HK-2 (cell line): ENCODE results near the gene FOXF2.

ENCODE experiments used
- DNase-seq: peaks from one replicate; pipeline ENCODE4 v3.0.0-alpha.2; 2018; ENCODE audit not compliant: unreplicated experiment

FOXF2 gene

DNA sequence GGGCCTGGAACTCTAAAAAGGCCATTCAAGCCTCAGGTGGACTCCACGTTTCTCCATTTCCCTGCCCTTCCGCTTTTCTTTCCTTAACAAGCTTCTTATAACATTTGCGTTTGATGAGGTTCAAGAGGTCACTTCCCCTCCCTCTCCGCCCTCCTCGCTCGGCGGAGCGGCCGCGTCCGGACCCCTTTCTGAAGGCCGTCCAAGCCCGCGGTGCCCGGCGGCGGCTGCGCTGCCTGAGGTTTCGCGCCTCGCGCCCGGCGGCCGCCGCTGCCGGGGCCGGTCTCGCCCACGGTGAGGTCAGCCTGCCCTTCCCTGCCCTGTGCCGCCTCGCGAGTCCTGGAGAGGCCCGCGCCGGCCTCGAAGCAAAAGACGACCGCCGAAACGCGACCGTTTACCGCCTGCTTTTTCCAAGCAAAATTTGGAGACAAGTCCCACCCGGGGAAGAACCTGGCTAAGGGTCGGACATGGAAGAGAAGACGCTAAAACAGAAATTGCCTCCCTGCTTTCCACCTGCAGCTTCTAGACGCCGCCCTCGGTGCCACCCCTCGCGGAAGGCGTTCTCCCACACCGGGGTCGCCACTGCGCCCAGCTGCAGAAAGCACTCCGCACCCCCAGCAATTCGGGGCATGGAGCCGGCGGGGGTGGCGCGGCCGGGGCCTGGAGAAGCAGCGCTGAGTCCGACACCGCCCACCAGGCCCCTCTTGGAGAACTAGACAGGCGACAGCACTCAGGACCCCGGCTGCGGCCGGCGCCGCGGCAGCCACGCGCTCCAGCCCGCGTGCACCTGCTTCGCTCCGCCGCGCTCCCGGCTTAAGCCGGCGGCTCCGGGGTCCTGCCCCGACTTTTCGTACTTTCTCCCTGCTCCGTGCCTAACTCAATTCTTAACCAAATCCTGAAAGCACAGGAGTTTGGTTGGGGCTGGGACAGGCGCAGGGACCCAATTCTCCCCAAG is 11.0 kb upstream of the FOXF2 start:
- no peak for DNase-seq

GRCh38 chr6:1379017-1379787 is 10.2 kb upstream of the FOXF2 start:
- DNase-seq, result no peak

DNA sequence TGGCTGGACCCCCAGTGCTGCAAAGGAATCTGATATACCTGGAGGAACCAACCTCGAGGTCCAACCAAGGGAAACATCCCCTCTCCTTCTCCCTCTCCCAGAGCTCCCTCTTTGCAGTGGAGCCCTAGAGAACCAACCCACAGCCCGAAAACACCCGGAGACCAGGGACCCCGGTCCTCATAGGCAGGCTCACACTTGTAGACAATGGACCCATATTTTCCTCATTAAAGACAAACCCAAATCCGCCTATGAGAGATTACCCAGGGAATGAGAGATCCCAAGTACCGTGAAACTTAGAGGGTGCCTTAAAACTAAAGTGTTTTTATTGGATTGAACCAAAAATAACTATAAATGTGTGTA is 9.6 kb upstream of the FOXF2 start:
- DNase-seq, result no peak

DNA sequence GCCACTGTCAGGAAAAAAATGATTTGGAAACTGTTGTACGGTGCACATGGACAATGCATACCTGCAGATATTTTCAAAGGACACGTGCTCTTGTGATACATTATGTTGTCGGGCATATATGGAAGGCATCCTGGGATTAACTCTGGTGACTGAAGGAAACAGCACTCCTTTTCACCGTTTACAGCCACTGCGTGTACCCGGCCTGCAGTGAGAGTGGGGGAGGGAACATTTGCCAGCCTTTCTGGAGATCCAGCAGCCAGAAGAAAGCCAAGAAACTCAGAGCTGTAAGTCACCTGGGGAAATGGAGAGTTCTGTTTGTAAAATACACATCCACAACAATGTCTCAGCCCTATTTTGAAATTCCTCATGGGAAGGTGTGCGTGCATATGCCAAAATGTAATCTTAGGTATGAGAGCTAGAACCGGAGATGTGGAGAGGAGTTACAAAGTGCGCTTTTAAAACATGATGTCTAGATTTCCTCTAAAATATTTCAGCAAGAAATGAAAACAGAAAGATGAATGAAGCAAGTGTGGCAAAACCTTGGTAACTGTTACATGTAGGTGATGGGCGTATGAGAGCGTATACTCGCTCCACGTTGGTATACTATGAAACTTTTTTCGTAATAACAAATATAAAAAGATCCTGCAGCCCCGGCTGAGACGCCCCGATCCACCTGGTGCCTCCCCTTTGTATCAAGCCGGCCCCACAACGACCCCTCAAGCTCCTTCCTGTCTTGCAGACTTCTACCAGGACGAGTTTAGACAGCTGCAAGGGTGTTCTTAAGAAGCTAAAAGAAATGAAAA is 8.6 kb upstream of the FOXF2 start:
- no peak for DNase-seq

DNA sequence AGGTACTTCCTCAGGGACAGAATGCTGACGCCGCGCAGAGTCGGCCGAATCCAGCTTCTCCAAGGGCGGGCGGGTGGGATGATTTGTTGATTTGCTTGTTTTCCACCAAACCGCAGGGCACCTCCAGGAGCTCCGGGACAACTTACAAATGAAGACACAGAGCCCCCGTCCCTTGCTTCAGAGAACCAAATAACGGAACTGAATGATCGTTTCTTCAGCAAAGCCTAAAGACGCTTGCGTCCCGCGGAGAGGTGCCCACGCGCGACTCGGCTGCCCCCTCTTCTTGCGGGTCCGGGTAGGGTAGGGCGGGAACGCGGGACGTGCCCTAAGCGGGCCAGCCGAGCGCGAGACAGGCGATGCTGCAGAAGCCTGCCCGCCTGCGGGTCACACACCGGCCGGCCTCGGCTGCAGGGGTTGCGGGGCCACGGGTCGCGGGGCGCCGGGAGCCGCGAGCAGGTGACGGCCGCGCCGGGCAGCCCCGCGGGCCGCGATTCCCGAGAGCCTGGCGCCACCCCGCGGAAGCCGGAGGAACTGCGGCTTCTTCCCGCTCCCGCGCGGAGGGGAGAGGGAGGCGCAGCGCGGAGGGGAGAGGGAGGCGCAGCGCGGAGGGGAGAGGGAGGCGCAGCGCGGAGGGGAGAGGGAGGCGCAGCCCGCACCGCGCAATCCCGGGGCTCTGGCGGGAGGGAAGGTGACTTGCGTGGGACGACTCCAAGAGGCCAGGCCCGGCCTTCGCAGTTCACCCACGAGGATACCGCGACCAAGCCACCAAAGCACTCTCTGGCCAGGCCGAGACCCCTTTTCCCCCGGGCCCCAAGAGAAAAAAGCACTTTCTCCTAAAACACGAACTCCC is 7.7 kb upstream of the FOXF2 start:
- DNase-seq, result peak; percentile 64

- no peak for DNase-seq
Observed at GRCh38 chr6:1382331-1382882, 7.0 kb upstream of the FOXF2 start.

DNA sequence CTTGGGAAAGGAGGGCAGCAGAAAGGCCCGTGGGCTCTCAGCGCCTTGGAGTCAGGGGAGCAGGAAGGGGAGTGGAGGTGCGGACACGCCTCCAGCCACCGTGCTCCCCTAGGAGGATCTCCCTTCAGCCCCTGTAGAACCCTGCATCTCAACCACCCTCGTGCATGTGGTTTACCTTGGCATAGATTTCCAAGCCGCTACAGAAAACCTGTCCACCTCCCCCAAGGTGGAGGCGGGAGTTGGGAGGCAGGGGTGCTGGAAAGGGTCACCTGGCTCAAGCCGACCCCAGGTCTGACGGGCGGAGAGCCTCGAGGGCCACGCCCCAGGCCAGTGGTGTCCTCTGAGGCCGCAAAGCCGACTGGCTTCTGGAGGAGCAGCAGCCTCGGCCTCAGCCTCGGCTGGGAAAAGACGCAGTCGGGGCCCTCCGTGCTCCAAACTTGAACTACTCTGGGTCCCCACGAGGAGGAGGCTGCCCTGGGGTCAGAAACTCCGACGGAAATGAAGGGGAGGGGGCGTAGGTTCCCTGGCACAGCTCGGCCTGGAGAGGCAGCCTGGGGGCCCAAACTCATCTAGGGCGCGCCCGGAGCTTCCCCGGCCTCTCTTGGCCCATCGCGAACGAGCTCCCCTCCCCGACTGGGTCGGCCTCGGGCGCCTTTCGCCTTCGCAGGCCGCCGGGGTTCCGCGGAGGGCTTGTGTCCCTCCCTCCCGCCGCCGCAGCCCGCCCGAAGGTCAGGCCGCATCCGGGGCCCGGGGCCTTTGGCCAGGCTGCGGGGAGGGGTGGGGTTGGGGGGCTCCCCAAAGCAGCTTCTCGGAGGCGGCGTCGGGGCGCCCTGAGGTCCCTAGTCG is 6.3 kb upstream of the FOXF2 start:
- no peak for DNase-seq

DNA sequence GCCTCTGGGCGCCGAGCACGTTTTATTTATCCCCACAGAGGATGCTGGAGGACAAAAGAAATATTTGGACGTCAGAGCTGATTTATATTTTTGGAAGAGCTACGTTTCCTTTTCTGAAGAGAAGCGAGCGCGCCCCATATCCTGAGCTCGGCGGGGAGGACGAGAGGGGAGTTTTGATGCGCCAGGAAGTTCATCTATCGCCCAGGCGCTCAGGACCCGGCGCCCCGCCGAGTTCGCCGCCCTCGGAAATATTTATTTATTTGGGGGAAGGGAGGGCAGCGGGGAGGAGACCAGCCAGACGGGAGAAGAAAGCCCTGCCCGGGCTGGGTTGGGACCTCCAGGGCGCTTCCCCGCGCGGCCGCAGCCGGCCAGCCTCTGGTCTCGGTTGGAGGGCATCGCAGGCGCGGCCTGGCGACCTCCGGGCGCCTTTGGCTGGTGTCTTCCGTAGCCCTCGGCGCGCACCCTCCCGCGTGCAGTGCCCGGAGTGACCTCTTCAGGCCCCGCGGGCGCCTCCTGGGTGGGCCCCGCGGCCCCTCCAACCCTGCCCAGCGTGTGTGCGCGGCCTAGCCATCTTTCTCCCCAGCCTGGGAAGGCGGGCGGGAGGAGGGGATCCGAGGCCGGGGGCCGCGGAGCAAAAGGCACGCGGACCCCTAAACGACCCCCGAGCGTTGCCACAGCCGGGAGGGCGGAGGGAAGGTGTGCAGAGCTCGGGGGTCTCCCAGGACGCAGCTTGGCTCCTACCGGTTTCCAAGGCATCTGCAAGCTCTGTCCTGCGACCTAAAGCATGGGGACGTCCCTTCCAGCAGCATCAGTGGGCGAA is 5.4 kb upstream of the FOXF2 start:
- no peak for DNase-seq

GRCh38 chr6:1384549-1385128 is 4.7 kb upstream of the FOXF2 start:
- no peak for DNase-seq

DNA sequence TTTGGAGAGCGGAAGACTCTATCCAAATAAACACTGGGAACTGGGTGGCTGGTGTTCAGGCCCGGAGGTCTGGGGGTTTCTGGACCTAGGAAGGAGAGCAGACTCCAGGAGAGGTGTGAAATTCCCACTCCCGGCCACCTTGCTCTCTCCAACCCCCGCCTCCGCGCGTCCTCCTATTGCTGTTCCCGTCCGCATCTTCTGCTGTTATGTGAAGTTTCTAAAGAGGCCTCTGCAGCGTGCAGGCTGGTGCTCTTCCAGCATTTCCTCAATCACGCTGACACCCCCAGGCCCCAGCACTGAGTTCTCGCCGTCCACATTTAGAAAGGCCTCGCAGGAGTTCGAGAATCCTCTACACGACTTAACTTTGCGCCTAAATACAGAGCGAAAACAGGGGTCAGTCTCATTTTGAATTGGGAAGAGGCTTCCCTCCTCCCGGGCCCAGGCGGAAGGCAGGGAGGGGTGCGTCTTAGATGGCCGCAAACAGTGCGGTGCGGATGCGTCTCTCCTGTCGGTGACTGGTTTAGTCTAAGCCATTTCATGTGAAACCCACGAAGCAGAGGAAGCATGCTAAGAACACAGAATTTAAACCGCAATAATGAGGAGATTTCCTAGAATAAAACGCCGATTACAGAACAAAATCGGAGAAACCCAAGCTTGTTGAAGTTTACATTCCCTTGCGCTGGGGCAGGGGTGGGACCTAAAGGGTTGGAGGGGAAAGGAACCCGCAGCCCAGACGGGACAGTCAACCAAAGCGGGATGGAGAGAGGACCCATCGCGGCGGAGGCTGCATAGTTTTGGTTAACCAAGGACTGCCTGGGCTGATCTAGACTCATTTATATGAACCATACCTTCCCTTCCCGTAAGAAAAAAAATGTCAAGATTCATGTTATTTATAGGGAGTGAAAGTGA is 4.0 kb upstream of the FOXF2 start:
- DNase-seq, result no peak

DNA sequence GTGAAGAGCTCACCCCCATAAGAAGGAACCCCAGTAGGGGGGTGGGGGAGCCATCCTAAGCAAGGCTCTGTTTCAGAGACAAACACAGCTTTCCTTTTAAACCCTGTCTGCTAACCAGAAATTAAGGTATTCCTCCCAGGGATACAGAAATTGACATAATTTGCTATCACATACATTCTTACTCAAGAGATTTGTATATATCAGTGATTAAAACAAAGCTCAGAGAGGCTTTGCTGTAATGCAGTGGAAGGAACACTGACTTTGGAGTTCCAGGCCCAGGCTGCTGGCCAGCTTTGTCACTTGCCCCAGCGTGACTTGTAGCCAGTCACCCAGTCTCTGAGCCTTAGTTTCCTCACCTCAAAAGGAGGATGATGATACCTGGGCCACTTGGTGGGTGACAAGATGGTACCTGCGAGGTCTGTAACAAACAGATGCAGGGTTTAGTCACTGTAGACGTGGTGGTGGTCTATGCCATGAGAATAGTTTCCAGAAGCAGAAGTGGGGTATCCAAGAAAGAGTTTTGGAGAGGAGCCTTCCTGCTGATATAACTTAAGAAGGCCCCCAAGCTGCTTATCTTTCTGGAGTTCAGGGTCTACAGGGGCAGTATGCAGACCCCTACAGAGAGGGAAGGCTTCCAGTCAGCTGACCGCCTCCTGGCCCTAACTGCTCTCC is 3.2 kb upstream of the FOXF2 start:
- DNase-seq, result no peak

DNA sequence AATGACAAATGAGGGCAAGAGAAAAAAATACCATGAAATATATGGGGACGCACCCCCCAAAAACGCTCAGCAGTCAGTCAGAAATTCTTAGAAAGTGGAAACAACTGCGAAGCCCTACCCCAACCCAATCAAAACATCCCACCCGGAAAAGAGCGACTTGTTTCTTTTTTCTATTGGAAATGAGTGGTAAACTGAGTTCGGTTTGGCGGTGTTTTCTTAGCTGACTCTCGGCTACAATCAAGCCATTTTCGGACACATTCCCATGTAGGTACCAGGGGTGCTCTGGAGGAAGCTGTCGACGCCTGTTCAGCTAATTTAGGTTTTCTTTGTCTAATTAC is 1.9 kb upstream of the FOXF2 start:
- DNase-seq, result no peak

DNA sequence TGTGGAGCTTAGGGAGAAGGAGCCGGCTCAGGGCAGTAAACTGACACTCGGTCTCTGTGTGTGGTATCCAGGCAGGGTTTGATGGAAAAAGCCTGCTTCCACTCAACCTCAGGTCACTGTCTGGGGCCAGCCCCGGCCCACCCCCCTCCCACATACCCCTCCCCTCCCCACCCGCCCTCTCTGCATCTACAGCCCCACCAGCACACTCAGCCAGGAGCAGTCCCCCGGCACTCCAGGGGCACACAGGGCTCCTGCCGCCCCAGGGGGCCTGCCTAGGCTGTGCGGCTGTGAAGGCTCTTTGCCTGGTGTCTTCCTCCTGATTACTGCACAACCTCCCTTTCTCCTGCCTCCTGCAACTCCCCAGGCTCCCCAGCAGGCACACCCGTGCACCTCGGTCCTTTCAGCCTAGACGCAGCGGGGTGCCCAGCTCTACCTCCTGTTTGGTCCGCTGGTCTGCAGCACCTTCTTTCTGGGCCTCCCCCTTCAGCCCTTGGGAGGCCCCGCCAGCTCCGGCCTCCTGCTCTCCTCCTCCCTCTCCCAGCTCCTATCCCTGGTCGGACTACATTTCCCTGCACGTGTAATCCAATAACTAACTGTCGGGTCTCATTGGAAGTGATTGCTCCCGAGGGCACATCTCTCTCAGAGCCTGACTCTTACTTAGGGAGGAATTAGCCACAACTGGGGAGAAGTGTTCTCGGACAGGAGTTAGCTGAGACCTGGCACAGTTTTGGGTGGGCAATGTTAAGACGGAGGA is 1.3 kb upstream of the FOXF2 start:
- DNase-seq, result no peak

GRCh38 chr6:1388630-1389368 is 577 bp upstream of the FOXF2 start:
- DNase-seq, result no peak

GRCh38 chr6:1390133-1390945 is 963 bp downstream of the FOXF2 start:
- DNase-seq, result no peak
